HepG2 (cell line): Measurements from ENCODE around the gene TPST1. TPM values are rescaled to one million over a fixed set of nuclear protein-coding genes. Genes with fewer than 3 reads are reported as not detected.
A peak's percentile ranks its signal among the peaks of the same experiment; 100 is the strongest.

Source experiments
- ATAC-seq: fragments of 200-7000 bp; cut with Tn5 transposase; 3 replicates; pipeline ENCODE4 v1.9.1; 2020; ENCODE audit warnings: mild to moderate bottlenecking, moderate library complexity
- BruUV-seq: library from RNA; stranded (reverse); fragments of 400-500 nt; replicated peaks from 2 replicates; lab custom pipeline; 2021; lab: Mats Ljungman, UMichigan
- CTCF ChIA-PET: fragments of 300-600 bp; formaldehyde crosslinking; extraction: SDS; loops from one replicate; lab custom pipeline; 2021; ENCODE audit warnings: low total read pairs, inconsistent platforms, low intra/inter-chr PET ratio; lab: Yijun Ruan, JAX
- POLR2A ChIA-PET: fragments of 350-600 bp; sonication (Branson Sonifier 250); formaldehyde crosslinking; loops from one replicate; lab custom pipeline; 2020; ENCODE audit warnings: antibody characterized with exemption, inconsistent platforms; lab: Yijun Ruan, JAX
- DNase-seq: peaks from one replicate; pipeline ENCODE4 v3.0.0-alpha.2; 2015; ENCODE audit warnings: low spot score
- FAIRE-seq: peaks from 3 replicates; lab custom pipeline; 2011; peaks lifted over from hg19 to GRCh38; lab: Jason Lieb, UNC
- H2AFZ ChIP-seq: one replicate; pipeline ENCODE4 v1.6.1; 2011; ENCODE audit warnings: low read length, inconsistent platforms
- H3K27ac ChIP-seq: fragments of 300-600 bp; 3 replicates; pipeline ENCODE4 v1.8.0; 2011; ENCODE audit warnings: mixed run types, mild to moderate bottlenecking, mixed read lengths, low read length, inconsistent platforms; ENCODE audit not compliant: insufficient read depth; ENCODE audit errors: extremely low read length
- H3K27me3 ChIP-seq, 2 experiments: fragments of 200-600 bp in 1 of 2; 2 replicates in 1 of 2; 3 replicates in 1 of 2; pipeline versions ENCODE4 v1.6.0 to v1.8.0; 2011; ENCODE audit warnings: low read length in 2 of 2, mild to moderate bottlenecking in 2 of 2, moderate library complexity in 2 of 2, inconsistent platforms in 1 of 2; ENCODE audit not compliant: insufficient read depth in 2 of 2, control insufficient read depth in 1 of 2
- H3K36me3 ChIP-seq, 2 experiments: fragments of 200-600 bp in 1 of 2; replicated peaks in 1 of 2; 2 replicates in 1 of 2; 3 replicates in 1 of 2; pipeline versions ENCODE4 v1.5.1 to v1.8.0; 2011; ENCODE audit warnings: low read length in 2 of 2, inconsistent platforms in 1 of 2; ENCODE audit not compliant: insufficient read depth in 2 of 2, control insufficient read depth in 1 of 2
- H3K4me1 ChIP-seq: 2 replicates; pipeline ENCODE4 v1.5.1; 2012; ENCODE audit warnings: low read length, inconsistent platforms; ENCODE audit not compliant: insufficient read depth
- H3K4me2 ChIP-seq: 2 replicates; pipeline ENCODE4 v1.6.0; 2011; ENCODE audit warnings: low read depth, low read length, inconsistent platforms
- H3K4me3 ChIP-seq, 3 experiments: fragments of 200-600 bp in 1 of 3; sonication (generic), shearing (Covaris generic) in 1 of 3; replicated peaks in 1 of 3; 2 replicates each; pipeline ENCODE4 v1.5.1; 2011 to 2016; ENCODE audit warnings: low read length in 3 of 3, inconsistent platforms in 2 of 3, low read depth in 2 of 3, mild to moderate bottlenecking in 2 of 3, control low read depth in 1 of 3, mixed read lengths in 1 of 3; ENCODE audit not compliant: insufficient read depth in 1 of 3
- H3K79me2 ChIP-seq: one replicate; pipeline ENCODE4 v1.6.1; 2011; ENCODE audit warnings: low read length, inconsistent platforms; ENCODE audit not compliant: insufficient read depth
- H3K9ac ChIP-seq: 2 replicates; pipeline ENCODE4 v1.6.0; 2011; ENCODE audit warnings: mild to moderate bottlenecking, low read depth, low read length, inconsistent platforms; ENCODE audit not compliant: insufficient read depth
- H3K9me3 ChIP-seq: 2 replicates; pipeline ENCODE4 v1.5.1; 2012; ENCODE audit warnings: mild to moderate bottlenecking, low read length
- H4K20me1 ChIP-seq: 2 replicates; pipeline ENCODE4 v1.6.0; 2011; ENCODE audit warnings: inconsistent platforms, mild to moderate bottlenecking, low read length, moderate library complexity; ENCODE audit not compliant: insufficient read depth
- AFF4 ChIP-seq: sonication (generic); formaldehyde crosslinking; IDR thresholded peaks from 2 replicates; pipeline ENCODE4 v1.4.0; 2020; ENCODE audit warnings: missing genetic modification reagents
- CEBPZ ChIP-seq: IDR thresholded peaks from 2 replicates; pipeline ENCODE4 v1.6.1; 2012; ENCODE audit warnings: low read length, improper control_type of control experiment
- CENPT ChIP-seq: sonication (generic); formaldehyde crosslinking; IDR thresholded peaks from 2 replicates; pipeline ENCODE4 v1.8.0; 2022; ENCODE audit warnings: low read depth, mild to moderate bottlenecking, moderate library complexity, missing genetic modification reagents
- GLI4 ChIP-seq: sonication (generic); formaldehyde crosslinking; IDR thresholded peaks from 2 replicates; pipeline ENCODE4 v1.5.1; 2020; ENCODE audit warnings: missing genetic modification reagents, mild to moderate bottlenecking, moderate library complexity, borderline replicate concordance
- KLF16 ChIP-seq, 2 experiments: sonication (generic) in 1 of 2; formaldehyde crosslinking in 1 of 2; IDR thresholded peaks; 2 replicates each; pipeline versions ENCODE4 v1.6.1 to v1.8.0; 2016 to 2023; ENCODE audit warnings: missing genetic modification reagents in 2 of 2, missing compliant biosample characterization in 1 of 2
- MYC ChIP-seq: sonication (generic); formaldehyde crosslinking; IDR thresholded peaks from 2 replicates; pipeline ENCODE4 v1.9.0; 2021; ENCODE audit warnings: missing genetic modification reagents, borderline replicate concordance
- PRDM15 ChIP-seq: sonication (generic); formaldehyde crosslinking; IDR thresholded peaks from 2 replicates; pipeline ENCODE4 v1.4.0; 2020; ENCODE audit warnings: missing genetic modification reagents
- PRPF4 ChIP-seq: fragments of 200-400 bp; formaldehyde crosslinking; IDR thresholded peaks from 2 replicates; pipeline ENCODE4 v1.6.1; 2016; ENCODE audit warnings: low read length, low read depth; ENCODE audit not compliant: poor library complexity, severe bottlenecking
- SIX1 ChIP-seq: sonication (generic); formaldehyde crosslinking; IDR thresholded peaks from 2 replicates; pipeline ENCODE4 v1.4.0; 2020; ENCODE audit warnings: missing genetic modification reagents, borderline replicate concordance
- SMAD1 ChIP-seq: sonication (generic); formaldehyde crosslinking; IDR thresholded peaks from 2 replicates; pipeline ENCODE4 v1.4.0; 2020; ENCODE audit warnings: missing genetic modification reagents, low read depth, mild to moderate bottlenecking, borderline replicate concordance
- ZFYVE20 ChIP-seq: sonication (generic); formaldehyde crosslinking; IDR thresholded peaks from 2 replicates; pipeline ENCODE4 v1.8.0; 2023; ENCODE audit warnings: low read depth, mild to moderate bottlenecking, moderate library complexity, missing genetic modification reagents, borderline replicate concordance
- ZKSCAN8 ChIP-seq: IDR thresholded peaks from 2 replicates; pipeline ENCODE4 v1.6.1; 2016; ENCODE audit warnings: borderline replicate concordance, missing genetic modification reagents, missing compliant biosample characterization
- ZNF740 ChIP-seq: sonication (generic); formaldehyde crosslinking; IDR thresholded peaks from 2 replicates; pipeline ENCODE4 v1.4.0; 2020; ENCODE audit warnings: missing genetic modification reagents
- WGBS: methylation state at CpG from one replicate; pipeline ENCODE4 v1.1.6; 2017; ENCODE audit warnings: low lambda C conversion rate; 5-methylcytosine and 5-hydroxymethylcytosine counted together
- in situ Hi-C: cut with HindIII; loops from 2 replicates; pipeline ENCODE4 v1.10.0; 2017; ENCODE audit warnings: low pct_unique_long_range_greater_than_20kb; ENCODE audit not compliant: extremely low pct_ligation_motif_present
- intact Hi-C: fragments of 100-400 bp; cut with micrococcal nuclease; formaldehyde crosslinking; loops from one replicate; pipeline ENCODE4 v1.10.0; 2022; ENCODE audit not compliant: unreplicated experiment
- polyA plus RNA-seq, 8 experiments: library from polyadenylated mRNA; depleted of rRNA in 3 of 8; stranded (reverse) in 7 of 8; unstranded in 1 of 8; fragments of >200 nt; fragmentation: Illumina TruSeq in 4 of 8; extraction: Trizol in 4 of 8; gene quantifications; 2 replicates each; pipeline versions ENCODE4 v1.2.1 to v1.2.3, GENCODE V29; 2011 to 2016; ENCODE audit warnings: low read depth in 4 of 8, missing spikeins in 1 of 8, mixed read lengths in 1 of 8; ENCODE audit not compliant: insufficient read depth in 1 of 8
- total RNA-seq, 5 experiments: library from RNA; depleted of rRNA; stranded (reverse); fragments of >200 nt; fragmentation: Illumina TruSeq; extraction: Trizol; gene quantifications; 2 replicates each; pipeline ENCODE4 v1.2.3, GENCODE V29; 2016; ENCODE audit warnings: low read depth in 1 of 5

TPST1 gene
- total and polyA plus RNA-seq, 2 of the 13 experiments (the other 11 are each of a cell fraction or from before 2014, with no cell fraction given) = 24.3 to 34.1 TPM

- H3K4me2 ChIP-seq = no peak overlapping the region
- no peaks in the 10 kb centered on the region for H4K20me1 ChIP-seq
- no peak overlapping the region for H3K4me3 ChIP-seq
- no peak for ATAC-seq
- peaks cover 37% of the 10 kb centered on the region for H3K4me1 ChIP-seq
- WGBS = 76% methylated on average over 3 of the region's 3 CpGs
- ChIA-PET CTCF (no interaction called here), POLR2A (no interaction called here)
- H3K9ac ChIP-seq = 0 out of 2 replicates have a peak overlapping the region, but pooled peaks have one; percentile 10
- H3K9me3 ChIP-seq = no peaks in the 10 kb centered on the region
- H3K27me3 ChIP-seq = no peaks in the 10 kb centered on the region
- H2AFZ ChIP-seq = no peak overlapping the region
- BruUV-seq = no TSS peak
- peaks cover 52% of the 10 kb centered on the region for H3K79me2 ChIP-seq
- in situ Hi-C loops = no loop called here
- no peaks in the 10 kb centered on the region for H3K36me3 ChIP-seq
- intact Hi-C loops = no loop called here
- no peak for DNase-seq
- peak; percentile 26 for FAIRE-seq
- H3K27ac ChIP-seq = no peak overlapping the region
- no peak for TF ChIP-seq AFF4 (CRISPR knock-in tag)
- no peak for TF ChIP-seq ZFYVE20 (CRISPR knock-in tag)
- TF ChIP-seq MYC (CRISPR knock-in tag) = no peak
- no peak for TF ChIP-seq SIX1 (CRISPR knock-in tag)
- TF ChIP-seq PRDM15 (CRISPR knock-in tag) = no peak
- TF ChIP-seq ZNF740 (CRISPR knock-in tag) = no peak
- no peak for TF ChIP-seq KLF16 (CRISPR knock-in tag; IDR thresholded peaks at IDR 0.05)
- no peak for TF ChIP-seq SMAD1 (CRISPR knock-in tag)
- no peak for TF ChIP-seq ZKSCAN8 (CRISPR knock-in tag)
- no peak for TF ChIP-seq CEBPZ
- TF ChIP-seq CENPT (CRISPR knock-in tag) = no peak
- TF ChIP-seq PRPF4 = no peak
- no peak for TF ChIP-seq GLI4
Observed at GRCh38 chr7:66221442-66221841, 16.3 kb downstream of the TPST1 start.
